Endothelial cell (in vitro differentiated cells): Measurements from ENCODE around the gene SHANK1. TPM values are rescaled to one million over a fixed set of nuclear protein-coding genes. Genes with fewer than 3 reads are reported as not detected.
"Not testable (repeated sequence)": the region's sequence is repeated elsewhere in the genome, so short reads cannot be mapped to it uniquely, and the experiment has no call there.

Experiments used
- DNase-seq: peaks from one replicate; pipeline ENCODE4 v3.0.0; 2021; ENCODE audit warnings: low spot score
- H3K27ac Mint-ChIP-seq: one replicate; pipeline ENCODE4 v1.8.0; 2021; ENCODE audit warnings: mixed read lengths, inconsistent platforms; ENCODE audit not compliant: unreplicated experiment
- H3K27me3 Mint-ChIP-seq: one replicate; pipeline ENCODE4 v1.8.0; 2021; ENCODE audit warnings: mild to moderate bottlenecking, moderate library complexity, mixed read lengths, inconsistent platforms; ENCODE audit not compliant: unreplicated experiment
- H3K36me3 Mint-ChIP-seq: one replicate; pipeline ENCODE4 v1.8.0; 2021; ENCODE audit warnings: mild to moderate bottlenecking, low read depth, mixed read lengths, inconsistent platforms; ENCODE audit not compliant: unreplicated experiment
- H3K4me1 Mint-ChIP-seq: one replicate; pipeline ENCODE4 v1.8.0; 2021; ENCODE audit warnings: mild to moderate bottlenecking, mixed read lengths, inconsistent platforms; ENCODE audit not compliant: unreplicated experiment
- H3K4me3 Mint-ChIP-seq: one replicate; pipeline ENCODE4 v1.8.0; 2021; ENCODE audit warnings: mild to moderate bottlenecking, mixed read lengths, inconsistent platforms; ENCODE audit not compliant: unreplicated experiment
- H3K9me3 Mint-ChIP-seq: one replicate; pipeline ENCODE4 v1.8.0; 2021; ENCODE audit warnings: mixed read lengths, inconsistent platforms; ENCODE audit not compliant: unreplicated experiment
- total RNA-seq: library from RNA; stranded (reverse); fragmentation: NEBNext Ultra II Directional; extraction: Animal tissue kit (Norgen Biotek cat#: 25700); gene quantifications from one replicate; pipeline ENCODE4 v1.2.1, GENCODE V29; 2021; ENCODE audit not compliant: unreplicated experiment
- TF ChIP-seq, protein P1 (sequence below): fragments of 200-600 bp; sonication (generic); IDR thresholded peaks from one replicate; pipeline ENCODE4 v1.5.0; 2021; ENCODE audit warnings: antibody characterized with exemption; ENCODE audit not compliant: unreplicated experiment

The SHANK1 gene
- total RNA-seq, 1 donor from 2014 or later, result 6.5 TPM

DNA sequence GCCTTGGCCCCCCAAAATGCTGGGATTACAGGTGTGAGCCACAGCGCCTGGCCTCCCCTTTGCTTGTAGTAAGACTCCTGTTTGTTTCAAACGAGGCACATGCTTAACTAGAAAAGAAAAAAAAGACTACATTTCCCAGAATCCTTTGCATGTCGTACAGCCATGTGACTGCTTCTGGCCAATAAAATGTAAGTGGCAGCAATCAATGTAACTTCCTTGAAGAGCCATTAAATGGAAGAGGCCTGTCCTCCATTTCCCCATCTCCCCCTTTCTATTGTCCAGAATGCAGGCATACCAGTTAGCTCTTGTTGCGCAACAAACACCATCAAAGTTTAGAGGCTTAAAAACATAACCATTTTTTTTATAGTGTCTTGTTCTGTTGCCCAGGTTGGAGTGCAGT, 40.3 kb upstream of the SHANK1 start:
- Mint-ChIP-seq H3K27ac (no peak overlapping the region), H3K4me3 (no peak overlapping the region), H3K27me3 (peaks cover 6% of the 10 kb centered on the region), H3K36me3 (peaks cover 13% of the 10 kb centered on the region), H3K9me3 (peaks cover 30% of the 10 kb centered on the region), H3K4me1 (no peaks in the 10 kb centered on the region)
- no peak for DNase-seq
- TF ChIP-seq, protein P1, sequence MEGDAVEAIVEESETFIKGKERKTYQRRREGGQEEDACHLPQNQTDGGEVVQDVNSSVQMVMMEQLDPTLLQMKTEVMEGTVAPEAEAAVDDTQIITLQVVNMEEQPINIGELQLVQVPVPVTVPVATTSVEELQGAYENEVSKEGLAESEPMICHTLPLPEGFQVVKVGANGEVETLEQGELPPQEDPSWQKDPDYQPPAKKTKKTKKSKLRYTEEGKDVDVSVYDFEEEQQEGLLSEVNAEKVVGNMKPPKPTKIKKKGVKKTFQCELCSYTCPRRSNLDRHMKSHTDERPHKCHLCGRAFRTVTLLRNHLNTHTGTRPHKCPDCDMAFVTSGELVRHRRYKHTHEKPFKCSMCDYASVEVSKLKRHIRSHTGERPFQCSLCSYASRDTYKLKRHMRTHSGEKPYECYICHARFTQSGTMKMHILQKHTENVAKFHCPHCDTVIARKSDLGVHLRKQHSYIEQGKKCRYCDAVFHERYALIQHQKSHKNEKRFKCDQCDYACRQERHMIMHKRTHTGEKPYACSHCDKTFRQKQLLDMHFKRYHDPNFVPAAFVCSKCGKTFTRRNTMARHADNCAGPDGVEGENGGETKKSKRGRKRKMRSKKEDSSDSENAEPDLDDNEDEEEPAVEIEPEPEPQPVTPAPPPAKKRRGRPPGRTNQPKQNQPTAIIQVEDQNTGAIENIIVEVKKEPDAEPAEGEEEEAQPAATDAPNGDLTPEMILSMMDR, result no peak

DNA sequence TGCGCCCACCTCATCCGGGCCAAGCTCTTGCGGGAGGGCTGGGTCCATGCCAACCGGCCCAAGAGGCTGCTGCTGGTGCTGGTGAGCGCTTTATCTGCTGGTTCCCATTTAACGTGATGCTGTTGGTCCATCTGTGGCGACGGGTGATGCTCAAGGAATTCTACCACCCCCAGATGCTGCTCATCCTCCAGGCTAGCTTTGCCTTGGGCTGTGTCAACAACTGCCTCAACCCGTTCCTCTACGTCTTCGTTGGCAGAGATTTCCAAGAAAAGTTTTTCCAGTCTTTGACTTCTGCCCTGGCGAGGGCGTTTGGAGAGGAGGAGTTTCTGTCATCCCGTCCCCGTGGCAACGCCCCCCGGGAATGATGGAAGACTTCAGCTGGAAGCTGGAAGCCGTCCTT, 39.5 kb upstream of the SHANK1 start:
- Mint-ChIP-seq H3K36me3 (peaks cover 14% of the 10 kb centered on the region), H3K9me3 (peaks cover 30% of the 10 kb centered on the region)
- not testable (repeated sequence) for H3K27me3 Mint-ChIP-seq, DNase-seq, H3K4me3 Mint-ChIP-seq, H3K27ac Mint-ChIP-seq, H3K4me1 Mint-ChIP-seq

DNA sequence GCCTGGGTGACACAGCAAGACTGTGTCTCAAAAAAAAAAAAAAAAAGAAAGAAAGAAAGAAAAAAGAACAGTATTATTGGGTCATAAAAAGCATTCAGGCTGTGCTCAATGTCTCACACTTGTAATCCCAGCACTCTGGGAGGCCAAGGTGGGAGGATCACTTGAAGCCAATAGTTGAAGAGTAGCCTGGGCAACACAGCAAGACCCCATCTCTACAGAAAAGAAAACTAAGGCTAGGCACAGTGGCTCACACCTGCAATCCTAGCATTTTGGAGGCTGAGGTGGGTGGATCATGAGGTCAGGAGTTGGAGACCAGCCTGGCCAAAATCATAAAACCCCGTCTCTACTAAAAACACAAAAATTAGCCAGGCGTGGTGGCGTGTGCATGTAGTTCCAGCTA, 38.0 kb upstream of the SHANK1 start:
- H3K4me1 Mint-ChIP-seq, H3K27me3 Mint-ChIP-seq, DNase-seq, H3K4me3 Mint-ChIP-seq, H3K27ac Mint-ChIP-seq: not testable (repeated sequence)
- Mint-ChIP-seq H3K9me3 (peaks cover 34% of the 10 kb centered on the region), H3K36me3 (peaks cover 14% of the 10 kb centered on the region)

DNA sequence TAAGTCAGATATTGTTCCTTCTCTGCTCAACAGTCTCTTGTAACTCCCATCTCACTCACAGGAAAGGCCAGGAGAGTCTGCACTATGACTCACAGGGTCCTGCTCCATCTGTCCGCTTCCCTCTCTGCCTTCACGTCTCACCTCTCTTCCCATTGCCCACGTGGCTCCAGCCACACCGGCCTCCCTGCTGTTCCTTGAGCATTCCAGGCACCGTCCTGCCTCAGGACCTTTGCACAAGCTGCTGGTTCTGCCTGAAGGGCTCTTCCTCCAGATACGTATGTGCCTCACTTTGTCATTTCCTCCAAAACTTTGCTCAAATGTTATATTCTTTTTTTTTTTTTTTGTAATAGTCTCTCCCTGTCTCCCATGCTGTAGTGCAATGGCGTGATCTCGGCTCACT, 36.6 kb upstream of the SHANK1 start:
- not testable (repeated sequence) for H3K27ac Mint-ChIP-seq, H3K4me3 Mint-ChIP-seq, DNase-seq, H3K27me3 Mint-ChIP-seq, H3K4me1 Mint-ChIP-seq
- peaks cover 14% of the 10 kb centered on the region for H3K36me3 Mint-ChIP-seq
- H3K9me3 Mint-ChIP-seq, result peaks cover 37% of the 10 kb centered on the region

DNA sequence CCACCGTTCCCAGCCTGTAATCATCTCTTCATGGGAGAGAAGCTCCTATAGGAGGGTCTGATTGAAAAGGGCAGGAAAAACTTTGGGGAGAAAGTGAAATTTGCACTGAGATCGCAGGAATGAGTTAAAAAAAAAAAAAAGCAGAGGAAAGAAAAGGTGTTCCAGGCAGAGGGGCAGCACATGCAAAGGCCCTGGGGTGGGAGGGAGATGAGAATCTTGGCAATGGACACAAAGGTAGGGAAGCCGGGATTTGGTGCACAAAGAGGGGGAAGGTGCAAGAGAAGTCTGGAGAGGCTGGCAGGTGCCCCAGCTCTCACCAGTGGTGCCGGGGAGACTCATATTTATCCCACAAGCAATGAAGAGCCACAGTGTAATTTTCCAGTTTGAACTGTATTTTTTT, 34.3 kb upstream of the SHANK1 start:
- TF ChIP-seq, protein P1, result no peak
- H3K4me3 Mint-ChIP-seq, result no peak overlapping the region
- peaks cover 6% of the 10 kb centered on the region for H3K27me3 Mint-ChIP-seq
- no peaks in the 10 kb centered on the region for H3K4me1 Mint-ChIP-seq
- DNase-seq, result no peak
- H3K36me3 Mint-ChIP-seq, result peaks cover 15% of the 10 kb centered on the region
- H3K27ac Mint-ChIP-seq, result no peak overlapping the region
- H3K9me3 Mint-ChIP-seq, result peaks cover 29% of the 10 kb centered on the region

DNA sequence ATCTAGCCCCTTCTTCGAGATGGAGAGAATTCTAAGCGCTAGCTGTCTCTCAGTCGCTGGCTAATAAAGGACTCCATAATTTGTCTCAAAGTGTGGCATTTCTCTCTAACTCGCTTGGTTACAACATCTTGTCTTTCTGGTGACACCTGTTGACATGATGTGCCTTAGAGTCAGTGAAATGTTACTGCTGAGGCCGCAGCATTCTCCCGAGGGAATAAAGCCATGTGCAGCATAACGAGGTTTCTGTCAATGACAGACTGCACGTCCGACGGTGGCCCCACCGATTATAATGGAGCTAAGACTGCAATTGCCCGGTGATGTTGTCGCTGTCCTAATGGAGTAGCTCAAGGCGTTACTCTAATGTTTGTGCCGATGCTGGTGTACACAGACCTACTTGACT, 30.4 kb upstream of the SHANK1 start:
- no peak for DNase-seq
- TF ChIP-seq, protein P1, result no peak
- H3K36me3 Mint-ChIP-seq, result peaks cover 8% of the 10 kb centered on the region
- H3K27me3 Mint-ChIP-seq, result peaks cover 4% of the 10 kb centered on the region
- H3K4me1 Mint-ChIP-seq, result no peaks in the 10 kb centered on the region
- H3K4me3 Mint-ChIP-seq, result no peak overlapping the region
- no peak overlapping the region for H3K27ac Mint-ChIP-seq
- peaks cover 26% of the 10 kb centered on the region for H3K9me3 Mint-ChIP-seq

DNA sequence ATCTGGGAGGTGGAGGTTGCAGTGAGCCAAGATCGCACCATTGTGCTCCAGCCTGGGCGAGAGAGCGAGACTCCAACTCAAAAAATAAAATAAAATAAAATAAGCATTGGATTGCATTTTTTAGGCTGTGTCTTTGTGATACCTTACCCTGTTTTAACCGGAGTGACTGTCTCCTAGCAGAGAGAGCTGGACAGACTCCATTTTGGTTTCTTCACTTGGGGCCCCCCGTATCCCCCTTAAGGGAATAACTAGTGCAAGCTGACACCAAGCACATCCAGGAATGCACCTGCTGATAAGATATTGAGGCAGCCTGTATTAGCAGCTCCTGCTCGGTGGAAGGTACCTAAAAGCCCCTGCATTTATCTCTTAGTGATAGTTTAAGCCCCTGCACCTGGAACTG, 29.9 kb upstream of the SHANK1 start:
- Mint-ChIP-seq H3K36me3 (peaks cover 5% of the 10 kb centered on the region), H3K4me1 (no peaks in the 10 kb centered on the region), H3K27ac (no peak overlapping the region), H3K27me3 (peaks cover 2% of the 10 kb centered on the region), H3K4me3 (no peak overlapping the region), H3K9me3 (peaks cover 22% of the 10 kb centered on the region)
- no peak for DNase-seq
- TF ChIP-seq, protein P1, result no peak

DNA sequence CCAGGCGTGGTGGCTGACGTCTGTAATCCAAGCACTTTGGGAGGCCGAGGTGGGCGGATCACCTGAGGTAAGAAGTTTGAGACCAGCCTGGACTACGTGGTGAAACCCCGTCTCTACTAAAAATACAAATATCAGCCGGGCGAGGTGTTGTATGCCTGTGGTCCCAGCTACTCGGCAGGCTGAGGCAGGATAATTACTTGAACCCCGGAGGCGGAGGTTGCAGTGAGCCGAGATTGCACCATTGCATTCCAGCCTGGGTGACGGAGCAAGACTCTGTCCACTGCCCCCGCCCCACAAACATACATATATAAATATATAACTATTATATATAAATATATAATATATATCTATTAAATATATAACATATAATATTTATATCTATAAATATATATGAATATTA, 27.5 kb upstream of the SHANK1 start:
- H3K4me1 Mint-ChIP-seq, H3K27ac Mint-ChIP-seq, H3K27me3 Mint-ChIP-seq, H3K36me3 Mint-ChIP-seq, H3K4me3 Mint-ChIP-seq, DNase-seq: not testable (repeated sequence)
- H3K9me3 Mint-ChIP-seq, result peaks cover 18% of the 10 kb centered on the region
